Hematopoietic multipotent progenitor cell treated with erythropoietin and hydrocortisone succinate and interleukin-3 and kit ligand, for 4 days (in vitro differentiated cells): ENCODE measurements around the gene BGN.
A peak's percentile ranks its signal among the peaks of the same experiment; 100 is the strongest.

ENCODE experiments used
- DNase-seq: peaks from one replicate; pipeline ENCODE4 v3.0.0-alpha.2; 2015

The BGN gene

GRCh38 chrX:153533091-153533490, 38.3 kb downstream of the BGN start:
- no peak for DNase-seq

GRCh38 chrX:153537080-153537479, 42.3 kb downstream of the BGN start:
- no peak for DNase-seq

- no peak for DNase-seq
Measured at GRCh38 chrX:153537526-153538295, 42.9 kb downstream of the BGN start.

GRCh38 chrX:153538424-153538823, 43.6 kb downstream of the BGN start:
- DNase-seq, result no peak

- peak; percentile 69 for DNase-seq
Measured at GRCh38 chrX:153539171-153539978, 44.6 kb downstream of the BGN start.

- no peak for DNase-seq
Measured at GRCh38 chrX:153539979-153540358, 45.2 kb downstream of the BGN start.

- no peak for DNase-seq
Measured at GRCh38 chrX:153544727-153545126, 49.9 kb downstream of the BGN start.

- DNase-seq, result no peak
Measured at GRCh38 chrX:153546386-153546785, 51.6 kb downstream of the BGN start.

GRCh38 chrX:153547195-153547594, 52.4 kb downstream of the BGN start:
- DNase-seq, result no peak

GRCh38 chrX:153549231-153549630, 54.5 kb downstream of the BGN start:
- no peak for DNase-seq

GRCh38 chrX:153549807-153550206, 55.0 kb downstream of the BGN start:
- DNase-seq, result no peak

GRCh38 chrX:153551135-153551534, 56.4 kb downstream of the BGN start:
- no peak for DNase-seq

GRCh38 chrX:153554519-153555167, 59.9 kb downstream of the BGN start:
- DNase-seq, result peak; percentile 73

- DNase-seq, result no peak
Measured at GRCh38 chrX:153556767-153557166, 62.0 kb downstream of the BGN start.

- DNase-seq, result no peak
Measured at GRCh38 chrX:153557618-153558355, 63.0 kb downstream of the BGN start.
